Duodenal mucosa (tissue), 2 donors: ENCODE measurements around the gene MRAS.

Experiments
- H3K27ac ChIP-seq: one replicate; pipeline ENCODE4 v1.7.0; 2013; ENCODE audit warnings: low read depth, low read length
- H3K27me3 ChIP-seq, 2 donors: one replicate each; pipeline ENCODE4 v1.7.0; 2013; ENCODE audit warnings: low read length in 2 of 2, control low read depth in 1 of 2; ENCODE audit not compliant: insufficient read depth in 2 of 2, control insufficient read depth in 1 of 2
- H3K36me3 ChIP-seq, 2 donors: one replicate each; pipeline ENCODE4 v1.7.0; 2013; ENCODE audit warnings: low read length in 2 of 2, control low read depth in 1 of 2; ENCODE audit not compliant: insufficient read depth in 2 of 2, control insufficient read depth in 1 of 2
- H3K4me1 ChIP-seq, 2 donors: one replicate each; pipeline ENCODE4 v1.7.0; 2013; ENCODE audit warnings: low read length in 2 of 2, control low read depth in 1 of 2; ENCODE audit not compliant: insufficient read depth in 2 of 2, control insufficient read depth in 1 of 2
- H3K4me3 ChIP-seq, 2 donors: one replicate each; pipeline ENCODE4 v1.7.0; 2013; ENCODE audit warnings: low read length in 2 of 2, low read depth in 1 of 2
- H3K9ac ChIP-seq, 2 donors: one replicate each; pipeline ENCODE4 v1.7.0; 2013; ENCODE audit warnings: low read length in 2 of 2, low read depth in 1 of 2
- H3K9me3 ChIP-seq, 2 donors: one replicate each; pipeline ENCODE4 v1.7.0; 2013; ENCODE audit warnings: low read length in 2 of 2, control low read depth in 1 of 2; ENCODE audit not compliant: control insufficient read depth in 1 of 2

The MRAS gene

GRCh38 chr3:138338244-138338643 is 10.1 kb upstream of the MRAS start:
- H3K27me3 ChIP-seq = no peaks in the 10 kb centered on the region
- H3K9ac ChIP-seq = no peak overlapping the region
- H3K27ac ChIP-seq = no peak overlapping the region
- H3K36me3 ChIP-seq = no peaks in the 10 kb centered on the region
- H3K9me3 ChIP-seq = no peaks in the 10 kb centered on the region
- no peaks in the 10 kb centered on the region for H3K4me1 ChIP-seq
- no peak overlapping the region for H3K4me3 ChIP-seq

DNA sequence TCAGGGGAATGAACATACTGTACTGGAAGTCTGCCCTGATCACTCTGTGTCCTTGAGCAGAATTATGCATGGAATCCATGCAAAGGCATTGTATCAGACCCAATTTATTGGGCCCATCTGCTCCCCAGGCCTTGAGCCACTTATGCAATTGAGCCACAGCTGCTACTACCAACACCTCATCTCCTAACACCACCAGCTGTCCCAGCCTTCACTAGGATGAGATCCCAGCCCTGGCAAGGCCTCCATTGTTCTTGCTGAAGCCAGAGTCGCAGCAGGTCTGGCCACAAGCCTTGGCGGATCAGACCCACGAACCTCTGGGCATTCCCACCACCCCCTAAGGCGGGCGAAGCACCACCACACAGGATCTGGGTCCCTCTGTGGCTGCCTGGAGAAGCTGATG is 9.6 kb upstream of the MRAS start:
- no peaks in the 10 kb centered on the region for H3K4me1 ChIP-seq
- H3K27ac ChIP-seq = no peak overlapping the region
- no peak overlapping the region for H3K4me3 ChIP-seq
- no peaks in the 10 kb centered on the region for H3K36me3 ChIP-seq
- no peaks in the 10 kb centered on the region for H3K27me3 ChIP-seq
- no peak overlapping the region for H3K9ac ChIP-seq
- no peaks in the 10 kb centered on the region for H3K9me3 ChIP-seq

- no peak overlapping the region for H3K4me3 ChIP-seq
- no peaks in the 10 kb centered on the region for H3K9me3 ChIP-seq
- no peaks in the 10 kb centered on the region for H3K4me1 ChIP-seq
- H3K27ac ChIP-seq = no peak overlapping the region
- H3K36me3 ChIP-seq = no peaks in the 10 kb centered on the region
- no peak overlapping the region for H3K9ac ChIP-seq
- no peaks in the 10 kb centered on the region for H3K27me3 ChIP-seq
Observed at GRCh38 chr3:138340511-138340910, 7.9 kb upstream of the MRAS start.

DNA sequence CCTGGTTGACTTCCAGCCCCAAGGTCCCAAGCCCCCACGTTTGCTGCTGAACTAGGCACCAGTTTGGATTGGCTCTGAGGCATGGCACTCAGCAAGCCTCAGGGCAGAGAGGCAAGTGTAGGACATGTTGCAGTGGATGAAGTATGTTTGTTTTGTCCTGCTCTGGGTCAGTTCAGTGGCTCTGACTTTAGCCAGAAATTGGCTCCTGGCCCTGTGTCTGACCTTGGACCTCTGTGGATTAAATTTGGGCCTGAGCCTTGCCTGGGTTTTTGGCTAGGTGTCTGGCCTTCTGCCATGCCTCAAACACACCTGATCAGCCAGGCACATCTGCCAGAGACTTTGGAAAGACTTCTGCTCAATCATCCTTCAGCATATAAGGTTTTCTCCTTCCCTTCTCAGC is 3.6 kb upstream of the MRAS start:
- H3K36me3 ChIP-seq = no peaks in the 10 kb centered on the region
- peaks cover 0 to 3% of the 10 kb centered on the region in 2 donors for H3K4me1 ChIP-seq
- H3K27me3 ChIP-seq = peaks cover 7 to 19% of the 10 kb centered on the region in 2 donors
- no peak overlapping the region for H3K9ac ChIP-seq
- no peaks in the 10 kb centered on the region for H3K9me3 ChIP-seq
- H3K4me3 ChIP-seq = no peak overlapping the region
- no peak overlapping the region for H3K27ac ChIP-seq

GRCh38 chr3:138348754-138349739 is 668 bp downstream of the MRAS start:
- peak overlapping the region; percentile 25 for H3K27ac ChIP-seq
- no peaks in the 10 kb centered on the region for H3K36me3 ChIP-seq
- H3K27me3 ChIP-seq = peaks cover 7 to 19% of the 10 kb centered on the region in 2 donors
- H3K9me3 ChIP-seq = no peaks in the 10 kb centered on the region
- H3K4me1 ChIP-seq = peaks cover 0 to 3% of the 10 kb centered on the region in 2 donors
- no peak overlapping the region for H3K9ac ChIP-seq
- peak overlapping the region; percentile 72 to 82 for H3K4me3 ChIP-seq

GRCh38 chr3:138349926-138350665 is 1.7 kb downstream of the MRAS start:
- Histone ChIP-seq H3K9ac (no peak overlapping the region), H3K36me3 (no peaks in the 10 kb centered on the region), H3K27me3 (peaks cover 7 to 19% of the 10 kb centered on the region in 2 donors), H3K4me1 (peaks cover 0 to 3% of the 10 kb centered on the region in 2 donors), H3K27ac (no peak overlapping the region), H3K4me3 (peak overlapping the region in 1 of 2 donors; percentile 30), H3K9me3 (no peaks in the 10 kb centered on the region)

- Histone ChIP-seq H3K4me1 (peaks cover 0 to 3% of the 10 kb centered on the region in 2 donors), H3K9ac (no peak overlapping the region), H3K9me3 (no peaks in the 10 kb centered on the region), H3K4me3 (no peak overlapping the region), H3K36me3 (no peaks in the 10 kb centered on the region), H3K27me3 (peaks cover 7 to 17% of the 10 kb centered on the region in 2 donors), H3K27ac (no peak overlapping the region)
Observed at GRCh38 chr3:138351151-138351550, 2.8 kb downstream of the MRAS start.

DNA sequence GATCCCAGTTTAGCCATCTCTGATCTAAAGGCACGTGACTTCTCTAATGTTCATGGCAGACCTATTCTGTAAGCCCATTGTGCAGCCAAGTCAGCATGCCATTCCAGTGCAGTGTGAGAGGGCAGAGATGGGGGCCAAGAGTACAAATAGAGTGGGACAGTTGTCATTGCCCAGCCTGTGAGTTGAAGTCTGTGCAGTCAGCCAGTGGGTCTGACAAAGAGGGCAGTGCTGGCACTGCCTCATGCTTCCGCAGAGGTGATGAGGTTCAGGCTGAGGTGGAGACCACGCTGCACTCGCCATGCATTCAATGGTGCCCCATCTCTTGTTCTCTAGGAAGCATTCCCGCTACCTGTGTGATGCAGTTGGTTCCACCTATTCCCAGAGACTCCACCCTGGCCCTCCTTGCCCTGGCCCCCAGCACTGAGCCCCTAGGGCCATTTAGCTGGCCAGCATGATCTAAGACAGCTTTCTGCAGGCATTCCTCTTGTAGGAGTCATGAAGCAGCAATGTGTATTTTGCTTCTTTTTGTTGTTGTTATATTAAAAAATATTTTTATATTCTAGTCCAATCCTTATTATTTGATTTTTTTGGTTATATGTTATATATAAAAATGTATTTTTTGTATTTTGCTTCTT is 3.7 kb downstream of the MRAS start:
- no peak overlapping the region for H3K4me3 ChIP-seq
- H3K27ac ChIP-seq = no peak overlapping the region
- H3K4me1 ChIP-seq = peaks cover 0 to 3% of the 10 kb centered on the region in 2 donors

GRCh38 chr3:138354376-138354775 is 6.0 kb downstream of the MRAS start:
- H3K27ac ChIP-seq = no peak overlapping the region
- H3K9me3 ChIP-seq = no peaks in the 10 kb centered on the region
- H3K27me3 ChIP-seq = peaks cover 0 to 3% of the 10 kb centered on the region in 2 donors
- no peaks in the 10 kb centered on the region for H3K4me1 ChIP-seq
- H3K9ac ChIP-seq = no peak overlapping the region
- no peak overlapping the region for H3K4me3 ChIP-seq
- no peaks in the 10 kb centered on the region for H3K36me3 ChIP-seq

More for the DNA sequence above, 3.7 kb downstream of the MRAS start:
- Histone ChIP-seq H3K9me3 (no peaks in the 10 kb centered on the region), H3K36me3 (no peaks in the 10 kb centered on the region), H3K27me3 (peaks cover 3 to 9% of the 10 kb centered on the region in 2 donors), H3K9ac (no peak overlapping the region)

DNA sequence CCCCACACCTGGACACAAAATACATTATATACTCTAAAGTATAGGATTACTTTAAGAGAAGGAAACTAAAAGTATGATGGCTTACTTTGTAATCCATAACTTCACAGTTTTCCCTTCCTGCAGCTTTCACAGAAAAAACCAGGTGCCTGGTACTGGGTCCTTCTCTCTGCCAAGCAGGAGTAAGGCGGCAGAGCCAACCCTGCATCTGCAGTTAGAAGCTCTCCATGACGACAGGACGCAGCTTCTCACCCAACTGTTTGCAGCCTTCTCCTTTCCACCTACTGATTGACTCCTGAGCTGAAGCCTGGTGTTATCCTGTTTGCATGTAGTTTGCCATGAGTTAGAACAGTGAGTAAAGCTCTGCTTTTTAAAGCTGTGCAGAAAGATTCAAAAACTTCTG is 6.7 kb downstream of the MRAS start:
- no peak overlapping the region for H3K4me3 ChIP-seq
- no peaks in the 10 kb centered on the region for H3K9me3 ChIP-seq
- no peaks in the 10 kb centered on the region for H3K27me3 ChIP-seq
- H3K9ac ChIP-seq = no peak overlapping the region
- H3K27ac ChIP-seq = no peak overlapping the region
- no peaks in the 10 kb centered on the region for H3K4me1 ChIP-seq
- no peaks in the 10 kb centered on the region for H3K36me3 ChIP-seq
